GM23338 (cell line): ENCODE data around the gene TESMIN.

Experiments used
- EZH2 ChIP-seq: fragments of 200-600 bp; sonication (generic); IDR thresholded peaks from one replicate; pipeline ENCODE4 v1.8.0; 2017; ENCODE audit warnings: antibody characterized with exemption, mild to moderate bottlenecking, low read depth; ENCODE audit not compliant: unreplicated experiment
- EZH2phosphoT487 ChIP-seq: fragments of 200-600 bp; sonication (generic); IDR thresholded peaks from one replicate; pipeline ENCODE4 v1.8.1; 2018; ENCODE audit warnings: antibody characterized with exemption; ENCODE audit not compliant: unreplicated experiment
- NANOG ChIP-seq: IDR thresholded peaks from 2 replicates; pipeline ENCODE4 v1.6.1; 2016; ENCODE audit warnings: antibody characterized with exemption, borderline replicate concordance
- POLR2AphosphoS5 ChIP-seq: IDR thresholded peaks from 2 replicates; pipeline ENCODE4 v1.6.1; 2016; ENCODE audit warnings: antibody characterized with exemption, low read depth
- STAT1 ChIP-seq: IDR thresholded peaks from one replicate; pipeline ENCODE4 v1.6.1; 2016; ENCODE audit warnings: antibody characterized with exemption; ENCODE audit not compliant: unreplicated experiment
- TF ChIP-seq, protein P1 (sequence below), 2 experiments: fragments of 200-600 bp in 1 of 2; sonication (generic) in 1 of 2; conservative IDR thresholded peaks; 2 replicates each; pipeline versions ENCODE4 v1.5.1 to v1.6.1; 2016 to 2017; ENCODE audit warnings: antibody characterized with exemption in 2 of 2, low read depth in 2 of 2, mild to moderate bottlenecking in 2 of 2, moderate library complexity in 1 of 2
- TF ChIP-seq, protein P2 (sequence below): IDR thresholded peaks from 2 replicates; pipeline ENCODE4 v1.6.1; 2016; ENCODE audit warnings: antibody characterized with exemption
- TF ChIP-seq, protein P3 (sequence below): IDR thresholded peaks from one replicate; pipeline ENCODE4 v1.6.1; 2018; ENCODE audit warnings: antibody characterized with exemption; ENCODE audit not compliant: unreplicated experiment

DNA sequence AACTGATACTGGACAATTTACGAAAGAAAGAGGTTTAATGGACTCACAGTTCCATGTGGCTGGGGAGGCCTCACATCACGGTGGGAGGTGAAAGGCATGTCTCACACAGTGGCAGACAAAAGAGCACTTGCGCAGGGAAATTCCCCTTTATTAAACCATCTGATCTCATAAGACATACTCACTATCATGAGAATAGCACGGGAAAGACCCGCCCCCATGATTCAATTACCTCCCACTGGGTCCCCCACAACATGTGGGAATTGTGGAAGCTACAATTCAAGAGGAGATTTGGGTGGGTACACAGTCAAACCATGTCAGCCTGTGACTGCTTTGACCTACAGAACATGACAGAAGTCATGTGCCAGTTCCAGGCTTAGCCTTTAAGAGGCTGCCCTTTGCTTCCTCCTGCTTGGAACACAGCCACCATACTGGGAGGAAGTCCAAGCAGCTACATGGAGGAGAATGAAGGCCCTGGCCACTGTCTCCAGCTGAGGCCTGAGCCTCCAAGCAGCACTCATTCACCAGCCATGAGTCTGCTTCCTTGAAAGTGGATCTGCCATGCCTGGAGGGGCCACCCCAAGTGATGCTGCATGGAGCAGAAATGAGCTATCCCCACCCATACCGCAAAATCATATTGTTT, 77.9 kb downstream of the TESMIN start:
- TF ChIP-seq, protein P1, sequence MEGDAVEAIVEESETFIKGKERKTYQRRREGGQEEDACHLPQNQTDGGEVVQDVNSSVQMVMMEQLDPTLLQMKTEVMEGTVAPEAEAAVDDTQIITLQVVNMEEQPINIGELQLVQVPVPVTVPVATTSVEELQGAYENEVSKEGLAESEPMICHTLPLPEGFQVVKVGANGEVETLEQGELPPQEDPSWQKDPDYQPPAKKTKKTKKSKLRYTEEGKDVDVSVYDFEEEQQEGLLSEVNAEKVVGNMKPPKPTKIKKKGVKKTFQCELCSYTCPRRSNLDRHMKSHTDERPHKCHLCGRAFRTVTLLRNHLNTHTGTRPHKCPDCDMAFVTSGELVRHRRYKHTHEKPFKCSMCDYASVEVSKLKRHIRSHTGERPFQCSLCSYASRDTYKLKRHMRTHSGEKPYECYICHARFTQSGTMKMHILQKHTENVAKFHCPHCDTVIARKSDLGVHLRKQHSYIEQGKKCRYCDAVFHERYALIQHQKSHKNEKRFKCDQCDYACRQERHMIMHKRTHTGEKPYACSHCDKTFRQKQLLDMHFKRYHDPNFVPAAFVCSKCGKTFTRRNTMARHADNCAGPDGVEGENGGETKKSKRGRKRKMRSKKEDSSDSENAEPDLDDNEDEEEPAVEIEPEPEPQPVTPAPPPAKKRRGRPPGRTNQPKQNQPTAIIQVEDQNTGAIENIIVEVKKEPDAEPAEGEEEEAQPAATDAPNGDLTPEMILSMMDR (conservative IDR thresholded peaks at IDR 0.05; ENCODE audit: low read depth in 2 of 2), result no peak
- TF ChIP-seq POLR2AphosphoS5 (no peak), EZH2phosphoT487 (no peak), EZH2 (no peak), NANOG (no peak), STAT1 (no peak)
- TF ChIP-seq, protein P2, sequence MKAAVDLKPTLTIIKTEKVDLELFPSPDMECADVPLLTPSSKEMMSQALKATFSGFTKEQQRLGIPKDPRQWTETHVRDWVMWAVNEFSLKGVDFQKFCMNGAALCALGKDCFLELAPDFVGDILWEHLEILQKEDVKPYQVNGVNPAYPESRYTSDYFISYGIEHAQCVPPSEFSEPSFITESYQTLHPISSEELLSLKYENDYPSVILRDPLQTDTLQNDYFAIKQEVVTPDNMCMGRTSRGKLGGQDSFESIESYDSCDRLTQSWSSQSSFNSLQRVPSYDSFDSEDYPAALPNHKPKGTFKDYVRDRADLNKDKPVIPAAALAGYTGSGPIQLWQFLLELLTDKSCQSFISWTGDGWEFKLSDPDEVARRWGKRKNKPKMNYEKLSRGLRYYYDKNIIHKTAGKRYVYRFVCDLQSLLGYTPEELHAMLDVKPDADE, result no peak
- TF ChIP-seq, protein P3, sequence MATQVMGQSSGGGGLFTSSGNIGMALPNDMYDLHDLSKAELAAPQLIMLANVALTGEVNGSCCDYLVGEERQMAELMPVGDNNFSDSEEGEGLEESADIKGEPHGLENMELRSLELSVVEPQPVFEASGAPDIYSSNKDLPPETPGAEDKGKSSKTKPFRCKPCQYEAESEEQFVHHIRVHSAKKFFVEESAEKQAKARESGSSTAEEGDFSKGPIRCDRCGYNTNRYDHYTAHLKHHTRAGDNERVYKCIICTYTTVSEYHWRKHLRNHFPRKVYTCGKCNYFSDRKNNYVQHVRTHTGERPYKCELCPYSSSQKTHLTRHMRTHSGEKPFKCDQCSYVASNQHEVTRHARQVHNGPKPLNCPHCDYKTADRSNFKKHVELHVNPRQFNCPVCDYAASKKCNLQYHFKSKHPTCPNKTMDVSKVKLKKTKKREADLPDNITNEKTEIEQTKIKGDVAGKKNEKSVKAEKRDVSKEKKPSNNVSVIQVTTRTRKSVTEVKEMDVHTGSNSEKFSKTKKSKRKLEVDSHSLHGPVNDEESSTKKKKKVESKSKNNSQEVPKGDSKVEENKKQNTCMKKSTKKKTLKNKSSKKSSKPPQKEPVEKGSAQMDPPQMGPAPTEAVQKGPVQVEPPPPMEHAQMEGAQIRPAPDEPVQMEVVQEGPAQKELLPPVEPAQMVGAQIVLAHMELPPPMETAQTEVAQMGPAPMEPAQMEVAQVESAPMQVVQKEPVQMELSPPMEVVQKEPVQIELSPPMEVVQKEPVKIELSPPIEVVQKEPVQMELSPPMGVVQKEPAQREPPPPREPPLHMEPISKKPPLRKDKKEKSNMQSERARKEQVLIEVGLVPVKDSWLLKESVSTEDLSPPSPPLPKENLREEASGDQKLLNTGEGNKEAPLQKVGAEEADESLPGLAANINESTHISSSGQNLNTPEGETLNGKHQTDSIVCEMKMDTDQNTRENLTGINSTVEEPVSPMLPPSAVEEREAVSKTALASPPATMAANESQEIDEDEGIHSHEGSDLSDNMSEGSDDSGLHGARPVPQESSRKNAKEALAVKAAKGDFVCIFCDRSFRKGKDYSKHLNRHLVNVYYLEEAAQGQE, result no peak
